Measurements from ENCODE around the gene EML4.

The EML4 gene

DNA sequence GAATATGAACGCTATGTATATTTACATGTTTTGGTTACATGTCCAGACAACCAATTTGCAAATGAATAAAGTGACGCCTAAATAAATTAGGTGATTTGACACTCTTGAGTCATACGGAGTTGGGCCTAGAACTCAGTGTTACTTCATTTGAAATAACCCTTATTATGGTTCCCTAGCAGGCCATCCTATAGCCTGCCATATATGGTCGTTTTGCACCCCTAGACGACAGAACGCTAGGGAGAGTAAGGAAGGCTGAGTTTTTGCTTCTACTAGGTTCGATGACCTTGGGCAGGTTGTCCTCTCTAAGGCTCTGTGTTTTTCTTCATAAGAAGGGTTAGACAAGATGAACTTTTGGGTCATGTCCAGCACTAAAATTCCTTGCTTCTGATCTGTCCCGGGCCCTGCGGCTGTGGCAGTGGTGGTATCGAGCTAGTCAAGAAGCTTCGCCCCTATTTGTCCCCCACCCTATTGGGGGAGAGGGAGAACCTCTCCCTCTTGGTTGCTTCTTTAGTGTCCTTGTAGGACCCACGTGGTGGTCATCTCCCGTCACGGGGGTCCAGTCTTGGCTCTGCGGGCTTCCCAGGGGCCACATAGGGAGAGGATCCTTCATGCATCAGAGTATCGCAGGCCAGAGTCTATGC lies 574 bp upstream of the EML4 start:
- peak overlapping the region; percentile 74 to 85 for H3K27ac ChIP-seq
- H3K4me3 ChIP-seq, result peak overlapping the region; percentile 65 to 86
- peak in 1 of 2 donors; percentile 24 for DNase-seq
- TF ChIP-seq, protein P1, sequence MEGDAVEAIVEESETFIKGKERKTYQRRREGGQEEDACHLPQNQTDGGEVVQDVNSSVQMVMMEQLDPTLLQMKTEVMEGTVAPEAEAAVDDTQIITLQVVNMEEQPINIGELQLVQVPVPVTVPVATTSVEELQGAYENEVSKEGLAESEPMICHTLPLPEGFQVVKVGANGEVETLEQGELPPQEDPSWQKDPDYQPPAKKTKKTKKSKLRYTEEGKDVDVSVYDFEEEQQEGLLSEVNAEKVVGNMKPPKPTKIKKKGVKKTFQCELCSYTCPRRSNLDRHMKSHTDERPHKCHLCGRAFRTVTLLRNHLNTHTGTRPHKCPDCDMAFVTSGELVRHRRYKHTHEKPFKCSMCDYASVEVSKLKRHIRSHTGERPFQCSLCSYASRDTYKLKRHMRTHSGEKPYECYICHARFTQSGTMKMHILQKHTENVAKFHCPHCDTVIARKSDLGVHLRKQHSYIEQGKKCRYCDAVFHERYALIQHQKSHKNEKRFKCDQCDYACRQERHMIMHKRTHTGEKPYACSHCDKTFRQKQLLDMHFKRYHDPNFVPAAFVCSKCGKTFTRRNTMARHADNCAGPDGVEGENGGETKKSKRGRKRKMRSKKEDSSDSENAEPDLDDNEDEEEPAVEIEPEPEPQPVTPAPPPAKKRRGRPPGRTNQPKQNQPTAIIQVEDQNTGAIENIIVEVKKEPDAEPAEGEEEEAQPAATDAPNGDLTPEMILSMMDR (IDR thresholded peaks at IDR 0.05), result no peak
- intact Hi-C loops (cut with DNase I; ENCODE audit: low total_unique reads), result no loop called here
- H3K9me3 ChIP-seq, result no peaks in the 10 kb centered on the region
- H3K27me3 ChIP-seq, result no peaks in the 10 kb centered on the region
- peaks cover 0 to 32% (median 15%) of the 10 kb centered on the region in 4 donors for H3K4me1 ChIP-seq
- no peaks in the 10 kb centered on the region for H3K36me3 ChIP-seq

DNA sequence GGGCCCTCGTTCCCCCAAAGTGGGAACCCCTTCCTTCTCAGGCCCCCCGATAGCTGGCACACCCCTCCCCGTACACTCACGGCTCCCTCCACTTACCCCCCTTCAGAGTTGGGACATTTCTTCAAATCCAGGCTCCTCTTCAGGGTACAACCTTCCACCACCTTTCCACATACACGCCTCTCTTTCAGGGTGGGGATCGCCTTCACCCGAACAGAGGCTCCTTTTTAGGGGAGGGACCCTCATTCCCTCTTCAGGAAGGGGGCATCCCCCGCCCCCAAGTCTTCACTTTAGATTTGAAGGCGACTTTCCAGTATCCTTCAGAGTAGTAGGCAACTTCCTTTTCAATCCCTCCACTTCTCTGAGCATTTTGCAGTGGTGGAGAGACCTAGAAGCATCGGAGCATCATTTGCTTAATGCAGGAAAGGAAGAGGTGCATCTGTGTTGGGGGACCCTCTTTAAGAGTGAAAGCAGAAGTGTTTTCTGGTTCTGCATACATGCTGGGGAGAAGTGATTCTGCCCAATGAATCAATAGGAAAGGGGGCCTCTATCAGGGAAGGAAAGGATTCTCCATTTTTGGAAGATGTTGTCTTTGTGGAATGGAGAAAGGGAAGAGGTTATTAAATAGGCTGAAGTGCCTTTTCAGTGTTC lies 845 bp downstream of the EML4 start:
- Histone ChIP-seq H3K27ac (peak overlapping the region; percentile 75 to 85), H3K27me3 (no peaks in the 10 kb centered on the region), H3K9me3 (no peaks in the 10 kb centered on the region), H3K4me3 (peak overlapping the region; percentile 65 to 86), H3K36me3 (no peaks in the 10 kb centered on the region), H3K4me1 (peaks cover 0 to 32% (median 15%) of the 10 kb centered on the region in 4 donors)
- TF ChIP-seq, protein P1 (IDR thresholded peaks at IDR 0.05), result no peak
- no peak for DNase-seq
- intact Hi-C loops (cut with DNase I; ENCODE audit: low total_unique reads), result no loop called here

DNA sequence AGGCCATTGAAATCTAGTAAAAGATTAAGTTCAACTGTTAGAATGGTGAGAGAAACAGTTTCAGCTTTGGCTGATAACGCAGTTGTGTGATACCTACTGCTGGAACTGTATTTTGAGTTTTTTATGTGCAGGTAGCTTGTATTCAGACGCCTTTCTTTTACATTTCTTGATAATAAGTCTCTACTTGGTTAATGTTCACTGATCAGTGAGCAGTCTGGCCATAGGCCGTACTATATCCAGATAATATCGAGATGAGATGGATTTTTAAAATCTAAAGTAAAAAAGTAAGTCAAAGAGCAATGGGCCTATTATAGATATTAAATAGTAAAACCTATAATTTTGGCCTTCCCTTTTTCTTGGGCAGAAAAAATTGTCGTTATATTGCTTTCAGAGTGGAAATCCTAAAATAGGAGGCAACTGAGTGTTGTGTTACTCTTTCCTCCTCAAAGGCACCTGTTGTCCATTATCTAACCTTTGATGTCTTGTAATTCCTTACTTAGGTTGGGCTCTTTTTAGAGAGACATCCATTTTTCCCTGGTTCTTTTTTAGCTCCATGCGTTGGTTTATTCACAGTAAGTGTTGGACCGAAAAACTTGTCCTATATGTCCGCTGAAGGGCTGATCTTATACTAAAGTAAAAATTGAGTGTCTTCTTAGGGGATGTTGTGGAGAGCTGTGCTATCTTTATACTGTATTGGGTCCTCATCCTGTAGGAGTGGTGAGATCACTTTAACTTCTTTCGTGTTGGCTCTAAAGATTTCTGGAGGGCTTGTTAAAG lies 1.7 kb downstream of the EML4 start:
- intact Hi-C loops (cut with DNase I; ENCODE audit: low total_unique reads), result no loop called here
- TF ChIP-seq, protein P1 (IDR thresholded peaks at IDR 0.05), result no peak
- no peaks in the 10 kb centered on the region for H3K27me3 ChIP-seq
- peak overlapping the region; percentile 65 to 86 for H3K4me3 ChIP-seq
- H3K27ac ChIP-seq, result peak overlapping the region; percentile 75 to 85
- H3K4me1 ChIP-seq, result peaks cover 0 to 32% (median 15%) of the 10 kb centered on the region in 4 donors
- no peaks in the 10 kb centered on the region for H3K9me3 ChIP-seq
- H3K36me3 ChIP-seq, result no peaks in the 10 kb centered on the region
- DNase-seq, result no peak

DNA sequence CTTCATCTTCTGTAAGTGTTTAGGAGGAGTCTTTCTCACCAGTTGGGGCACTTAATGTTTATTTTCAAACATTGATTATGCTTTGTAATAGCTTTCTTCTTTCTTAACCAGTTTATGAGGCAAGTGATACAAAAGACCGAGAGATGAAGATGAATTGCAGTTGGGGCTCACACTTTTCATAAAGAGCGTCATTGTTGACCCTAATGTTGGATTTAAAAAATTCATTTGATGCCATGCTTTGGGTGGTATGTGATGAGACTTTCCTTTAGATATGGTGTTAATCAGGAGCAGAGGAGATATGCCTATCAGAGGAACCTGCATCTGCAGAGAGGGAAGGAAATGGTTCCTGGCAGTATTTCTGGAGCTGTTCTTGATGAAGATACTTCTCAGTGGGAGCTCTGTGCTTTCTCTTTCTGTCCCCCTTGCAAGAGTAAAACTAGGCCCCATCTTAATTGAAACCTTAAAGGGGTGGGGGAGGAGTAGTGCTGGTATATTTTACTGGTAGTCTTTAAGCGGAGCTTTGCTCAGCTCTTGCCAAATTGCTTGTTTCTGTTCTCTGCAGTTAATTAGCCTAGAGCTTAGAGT lies 2.3 kb downstream of the EML4 start:
- Histone ChIP-seq H3K36me3 (no peaks in the 10 kb centered on the region), H3K4me3 (peak overlapping the region in 1 of 2 donors; percentile 15), H3K27ac (peak overlapping the region in 1 of 2 donors; percentile 75), H3K27me3 (no peaks in the 10 kb centered on the region), H3K9me3 (no peaks in the 10 kb centered on the region), H3K4me1 (peaks cover 0 to 32% (median 15%) of the 10 kb centered on the region in 4 donors)
- DNase-seq, result no peak
- TF ChIP-seq, protein P1 (IDR thresholded peaks at IDR 0.05), result no peak
- intact Hi-C loops (cut with DNase I; ENCODE audit: low total_unique reads), result no loop called here

DNA sequence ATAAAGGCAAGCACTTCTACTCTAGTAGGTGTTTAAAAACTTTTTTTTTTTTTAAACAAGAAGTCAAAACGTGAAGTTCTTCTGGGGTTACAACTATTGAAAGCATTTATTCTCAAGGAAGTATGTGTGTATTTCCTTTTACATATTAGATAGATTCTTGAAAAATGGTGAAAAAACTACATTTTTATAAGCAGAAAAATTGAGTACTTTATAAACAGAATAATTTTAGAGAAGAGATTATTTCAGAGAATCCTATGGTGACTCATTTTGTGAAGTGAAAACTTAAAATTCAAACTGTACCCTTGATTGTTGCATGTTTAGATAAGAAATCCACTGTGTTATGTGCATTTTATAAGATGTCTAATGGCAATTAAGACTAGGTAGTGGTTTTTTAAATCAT lies 2.9 kb downstream of the EML4 start:
- peak overlapping the region in 1 of 2 donors; percentile 8 for H3K27ac ChIP-seq
- no peak for DNase-seq
- H3K4me3 ChIP-seq, result peak overlapping the region in 1 of 2 donors; percentile 15
- H3K4me1 ChIP-seq, result peaks cover 0 to 32% (median 15%) of the 10 kb centered on the region in 4 donors
- no peaks in the 10 kb centered on the region for H3K36me3 ChIP-seq
- TF ChIP-seq, protein P1 (IDR thresholded peaks at IDR 0.05), result no peak
- no peaks in the 10 kb centered on the region for H3K27me3 ChIP-seq
- H3K9me3 ChIP-seq, result no peaks in the 10 kb centered on the region
- intact Hi-C loops (cut with DNase I; ENCODE audit: low total_unique reads), result no loop called here
